Hematopoietic multipotent progenitor cell treated with erythropoietin and hydrocortisone succinate and interleukin-3 and kit ligand, for 8 days (in vitro differentiated cells): Measurements from ENCODE around the gene PIEZO2.
"Not testable (repeated sequence)": the region's sequence is repeated elsewhere in the genome, so short reads cannot be mapped to it uniquely, and the experiment has no call there.

Experiments
- DNase-seq: peaks from one replicate; pipeline ENCODE4 v3.0.0-alpha.2; 2015

The PIEZO2 gene

DNA sequence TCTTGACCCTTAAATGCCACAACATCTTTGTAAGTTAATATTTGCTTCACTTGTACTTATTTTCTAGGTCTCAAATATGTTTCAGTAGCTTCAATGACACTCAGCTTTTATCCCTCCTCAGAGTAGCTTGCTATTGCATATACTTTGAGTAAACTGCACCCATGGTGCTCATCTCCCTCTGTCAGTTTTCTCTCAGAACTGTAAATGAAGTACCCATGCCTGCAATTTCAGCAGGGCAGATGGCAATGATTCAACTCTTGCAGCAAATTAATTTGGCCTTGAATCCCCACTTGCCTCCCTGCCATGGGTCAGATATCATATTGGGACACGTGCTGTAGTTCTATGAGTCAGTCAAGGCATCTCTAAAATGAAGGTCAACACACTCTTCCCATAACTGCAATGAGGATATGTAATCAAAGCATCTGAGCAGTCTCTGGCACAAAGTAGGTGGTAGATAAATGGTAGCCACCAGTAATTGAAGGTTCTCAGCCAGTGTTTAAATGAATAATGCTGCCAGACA is 225.8 kb downstream of the PIEZO2 start:
- no peak for DNase-seq

DNA sequence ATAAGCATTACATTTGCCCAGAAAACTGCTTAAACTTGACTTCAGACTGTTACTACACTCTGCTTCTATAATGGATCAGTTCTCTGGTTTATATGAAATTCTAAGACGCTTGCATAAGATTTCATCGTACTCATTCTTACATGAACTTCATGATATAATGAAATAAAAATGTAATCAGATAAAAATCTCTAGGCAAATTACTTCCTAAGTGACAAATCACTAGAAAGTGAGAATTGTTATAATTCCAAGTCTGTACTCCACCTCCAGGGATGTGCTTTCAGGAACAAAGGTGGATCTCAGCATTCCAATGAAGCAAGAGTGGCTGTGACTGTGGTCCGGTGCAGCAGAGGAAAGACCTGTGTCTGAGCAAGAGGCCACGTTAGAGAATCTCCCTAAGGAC is 226.2 kb downstream of the PIEZO2 start:
- DNase-seq, result no peak

GRCh38 chr18:10922712-10923111 is 226.7 kb downstream of the PIEZO2 start:
- DNase-seq, result not testable (repeated sequence)

DNA sequence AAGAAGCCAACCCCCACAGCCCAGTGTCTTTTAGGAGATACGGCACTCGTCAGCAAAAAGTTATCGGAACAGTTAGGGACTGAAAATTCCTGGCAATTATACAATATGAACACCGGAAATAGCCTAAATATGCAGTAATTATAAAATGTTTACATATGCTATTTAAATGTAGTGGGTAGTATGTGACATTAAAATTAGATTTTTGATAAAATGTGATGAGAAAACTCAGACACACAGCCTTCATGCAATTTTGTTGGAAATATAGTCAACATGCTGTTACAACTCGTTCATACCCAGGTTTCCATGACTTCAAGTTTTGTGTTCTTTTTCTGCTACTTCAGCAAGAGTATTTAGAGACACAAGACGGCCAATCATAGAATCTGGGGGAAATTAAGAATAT is 229.1 kb downstream of the PIEZO2 start:
- DNase-seq, result not testable (repeated sequence)

GRCh38 chr18:10919851-10920250 is 229.5 kb downstream of the PIEZO2 start:
- no peak for DNase-seq

GRCh38 chr18:10916865-10917264 is 232.5 kb downstream of the PIEZO2 start:
- DNase-seq, result no peak

- DNase-seq, result no peak
Observed at GRCh38 chr18:10916387-10916786, 233.0 kb downstream of the PIEZO2 start.

DNA sequence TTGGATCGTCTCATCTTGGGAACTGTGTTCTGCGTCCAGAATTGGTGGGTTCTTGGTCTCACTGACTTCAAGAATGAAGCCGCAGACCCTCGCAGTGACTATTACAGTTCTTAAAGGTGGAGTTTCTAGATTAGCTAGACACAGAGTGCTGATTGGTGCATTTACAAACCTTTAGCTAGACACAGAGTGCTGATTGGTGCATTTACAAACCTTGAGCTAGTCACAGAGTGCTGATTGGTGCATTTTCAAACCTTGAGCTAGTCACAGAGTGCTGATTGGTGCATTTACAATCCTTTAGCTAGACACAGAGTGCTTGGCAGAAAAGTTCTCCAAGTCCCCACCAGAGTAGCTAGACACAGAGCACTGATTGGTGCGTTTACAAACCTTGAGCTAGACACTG is 233.6 kb downstream of the PIEZO2 start:
- not testable (repeated sequence) for DNase-seq

DNA sequence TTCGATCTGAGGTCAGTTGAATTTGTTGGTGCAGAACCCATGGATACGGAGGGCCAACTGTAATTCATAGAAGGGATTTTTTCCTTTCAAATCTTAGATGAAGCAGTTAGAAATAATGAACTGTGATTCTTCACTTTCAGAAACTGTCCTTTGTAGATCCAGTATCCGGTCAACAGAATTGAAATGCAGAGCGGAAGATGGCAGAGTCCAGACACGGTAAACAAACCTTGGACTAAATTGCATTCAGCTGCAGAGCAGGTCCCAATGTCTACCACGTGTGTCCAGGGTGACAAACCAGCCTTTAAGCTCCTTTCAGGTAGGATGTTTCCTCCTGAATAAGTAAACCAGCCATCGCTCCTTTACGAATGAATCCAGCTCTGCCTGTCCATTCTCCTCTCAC is 234.8 kb downstream of the PIEZO2 start:
- DNase-seq, result not testable (repeated sequence)

DNA sequence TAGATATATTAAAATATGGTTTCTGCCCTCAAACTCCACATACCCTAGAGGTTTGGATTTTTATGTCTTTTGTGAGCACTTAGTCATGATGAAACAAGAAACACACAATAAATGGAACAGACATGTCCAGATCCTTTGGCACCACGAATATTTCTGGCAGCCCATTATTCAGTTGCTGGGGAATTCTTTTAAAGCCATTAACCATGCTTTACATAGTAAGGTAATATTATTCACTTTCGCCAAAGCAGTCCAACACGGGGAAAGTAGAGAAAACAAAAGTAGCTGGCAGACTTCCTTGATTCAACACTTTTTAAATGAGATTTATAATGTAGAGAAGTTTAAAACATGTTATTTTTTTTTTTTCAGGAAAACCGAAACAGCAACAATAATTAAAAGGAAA is 235.4 kb downstream of the PIEZO2 start:
- DNase-seq, result no peak

- no peak for DNase-seq
Observed at GRCh38 chr18:10912790-10913545, 236.4 kb downstream of the PIEZO2 start.

DNA sequence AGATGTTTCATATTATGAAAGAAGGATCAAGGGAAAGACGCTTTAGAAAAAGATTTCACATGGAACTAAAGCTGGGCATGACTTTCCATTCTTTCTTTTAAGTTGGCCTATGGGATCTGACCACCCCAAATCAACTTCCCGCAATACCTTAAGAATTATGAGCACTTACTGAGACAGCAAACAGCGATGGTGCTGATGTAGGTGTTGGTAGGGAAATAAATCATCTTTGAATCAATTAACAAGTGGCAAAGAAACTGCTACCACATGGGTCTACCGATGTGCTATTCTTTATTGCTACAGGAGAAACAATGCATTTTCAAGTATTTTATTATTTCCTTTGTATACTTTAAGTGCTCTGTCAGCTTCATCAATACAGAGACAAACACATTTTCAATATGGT is 239.6 kb downstream of the PIEZO2 start:
- DNase-seq, result no peak

DNA sequence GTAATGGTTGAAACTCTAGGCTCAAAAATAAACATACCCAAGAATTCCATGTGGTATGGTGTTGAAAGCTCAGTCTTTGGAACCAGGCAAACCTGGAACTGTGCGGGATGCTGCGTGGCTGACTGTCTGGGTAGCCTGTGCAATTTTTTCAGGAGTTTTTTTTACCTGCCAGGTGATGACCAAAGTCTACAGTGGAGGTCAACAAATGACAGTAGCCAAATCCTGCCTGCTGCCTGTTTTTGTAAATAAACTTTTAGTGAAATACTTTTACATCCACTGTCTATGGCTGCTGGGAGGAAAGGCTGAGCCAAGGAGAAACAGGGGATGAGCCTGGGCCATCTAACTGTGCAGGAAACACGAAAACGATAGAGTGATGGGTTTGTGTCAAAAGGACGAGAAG is 240.6 kb downstream of the PIEZO2 start:
- DNase-seq, result no peak

DNA sequence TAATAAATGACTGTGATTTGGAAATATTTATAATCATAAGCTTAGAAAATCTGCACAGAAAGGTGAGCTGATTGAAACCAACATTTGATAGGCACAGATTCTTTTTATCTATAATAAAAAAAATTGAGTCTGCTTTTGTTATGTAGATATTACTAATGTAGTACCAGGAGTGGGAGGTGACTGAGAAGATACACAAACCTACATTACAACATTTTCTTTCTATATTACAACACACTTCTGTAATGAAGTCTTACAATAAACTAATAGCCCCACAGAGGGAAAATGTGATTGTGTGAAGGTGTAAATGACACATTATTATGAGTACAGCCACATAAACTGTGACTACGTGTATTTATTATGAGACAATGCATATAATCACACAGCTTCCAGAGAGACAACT is 241.6 kb downstream of the PIEZO2 start:
- DNase-seq, result no peak

DNA sequence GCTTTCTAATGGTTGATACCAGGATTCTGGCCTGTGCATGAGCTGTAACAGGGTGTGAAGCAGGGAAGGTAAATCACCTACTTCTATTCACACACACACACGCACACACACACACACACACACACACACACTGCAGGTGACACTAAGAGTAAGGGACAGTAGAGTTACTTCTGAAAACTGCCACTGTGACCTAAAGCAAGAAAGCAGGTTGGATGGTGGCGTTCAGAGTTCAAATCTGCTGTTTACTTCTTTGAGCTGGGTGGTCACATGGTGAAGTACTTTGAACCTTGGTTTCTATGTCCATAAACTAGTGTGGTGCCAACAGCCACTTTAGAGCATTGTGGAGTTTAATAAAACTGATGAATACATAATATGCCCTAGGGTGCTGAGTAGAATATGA is 248.0 kb downstream of the PIEZO2 start:
- DNase-seq, result no peak

GRCh38 chr18:10900435-10900834 is 248.9 kb downstream of the PIEZO2 start:
- DNase-seq, result no peak

GRCh38 chr18:10899481-10899880 is 249.9 kb downstream of the PIEZO2 start:
- DNase-seq, result no peak

DNA sequence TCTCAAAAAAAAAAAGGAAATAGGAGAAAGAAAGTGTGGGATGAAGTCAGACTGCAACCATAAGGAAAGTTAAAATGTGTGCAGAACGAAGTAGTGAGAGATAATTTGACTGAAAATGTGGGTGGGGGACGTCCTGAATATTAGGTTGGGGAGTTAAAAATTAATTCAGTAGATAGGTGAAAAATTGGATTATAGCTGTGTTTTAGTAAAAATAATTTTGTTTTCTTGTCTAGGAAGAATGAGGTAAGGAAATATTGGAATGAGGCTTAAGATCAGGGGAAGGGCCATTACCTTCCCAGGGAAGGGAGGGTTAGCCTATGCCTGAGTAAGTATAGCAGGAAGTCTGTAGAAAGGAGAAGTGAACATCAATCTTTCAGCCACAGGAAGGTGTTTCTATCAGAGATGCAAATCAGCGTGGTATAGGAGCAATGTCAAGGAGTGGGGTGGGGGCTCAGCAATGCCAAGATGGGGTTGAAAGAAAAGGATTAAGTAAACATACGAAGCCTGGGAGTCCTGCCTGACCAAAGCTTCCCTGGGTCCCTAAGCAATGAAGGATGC is 250.9 kb downstream of the PIEZO2 start:
- no peak for DNase-seq

DNA sequence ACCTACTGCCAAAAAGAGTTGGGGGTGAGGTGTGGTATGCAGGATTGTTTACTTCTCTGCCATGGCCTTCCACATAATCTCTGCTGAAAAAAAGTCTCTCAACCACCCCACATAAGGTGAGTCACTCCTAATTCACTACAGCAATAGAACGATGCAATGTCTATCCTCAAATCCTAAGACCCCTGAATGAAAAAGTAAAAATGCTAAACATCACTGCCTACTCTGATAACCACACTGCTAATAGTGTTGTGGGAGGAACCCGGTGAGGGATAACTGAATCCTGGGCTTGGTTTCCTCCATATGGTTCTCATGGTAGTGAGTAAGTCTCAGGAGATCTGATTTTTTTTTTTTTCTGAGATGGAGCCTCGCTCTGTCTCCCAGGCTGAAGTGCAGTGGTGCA is 252.5 kb downstream of the PIEZO2 start:
- no peak for DNase-seq

DNA sequence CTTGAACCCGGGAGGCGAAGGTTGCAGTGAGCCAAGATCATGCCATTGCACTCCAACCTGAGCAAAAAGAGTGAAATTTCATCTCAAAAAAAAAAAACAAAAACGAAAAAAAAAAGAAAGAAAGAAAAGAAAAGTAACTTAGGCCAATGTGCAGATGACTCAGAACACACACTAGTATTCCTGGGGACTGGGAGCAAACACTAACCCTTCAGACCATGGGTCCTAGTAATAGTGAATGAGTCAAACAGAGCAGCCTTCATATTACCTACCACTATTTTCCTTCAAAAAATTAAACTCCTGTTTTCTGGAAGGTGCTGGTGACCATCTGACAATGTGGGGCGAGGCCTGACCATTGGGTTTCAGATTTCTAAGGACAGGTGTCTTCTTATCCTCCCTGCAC is 253.4 kb downstream of the PIEZO2 start:
- no peak for DNase-seq

- no peak for DNase-seq
Observed at GRCh38 chr18:10894501-10894900, 254.9 kb downstream of the PIEZO2 start.

GRCh38 chr18:10893761-10894160 is 255.6 kb downstream of the PIEZO2 start:
- DNase-seq, result no peak

GRCh38 chr18:10893196-10893595 is 256.2 kb downstream of the PIEZO2 start:
- DNase-seq, result no peak

DNA sequence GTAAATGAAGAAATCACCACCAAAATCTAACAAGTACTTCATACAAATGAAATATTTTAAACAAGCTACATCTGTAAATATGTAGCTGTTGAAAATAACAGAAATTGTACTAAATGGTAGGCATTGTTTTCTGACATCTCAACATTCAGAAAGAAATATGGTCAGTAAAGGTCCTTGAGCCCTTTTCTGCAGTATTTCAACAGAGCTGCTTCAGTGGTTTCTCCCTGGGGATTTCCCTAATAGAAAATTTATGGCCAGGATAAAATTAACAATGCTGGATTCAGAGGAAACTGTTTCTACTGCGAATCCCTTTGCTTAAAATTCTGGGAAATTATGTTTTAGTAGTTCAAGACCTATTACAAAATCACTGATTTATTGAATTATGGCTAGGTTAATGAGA is 256.6 kb downstream of the PIEZO2 start:
- DNase-seq, result no peak

- DNase-seq, result no peak
Observed at GRCh38 chr18:10890022-10890421, 259.3 kb downstream of the PIEZO2 start.
